ENCODE measurements around the gene IFT88.

GRCh38 chr13:20671789-20672188, 104.8 kb downstream of the IFT88 start:
- TF ChIP-seq REST (IDR thresholded peaks at IDR 0.05; ENCODE audit: borderline replicate concordance), result no peak
- no peak for TF ChIP-seq EZH2 (IDR thresholded peaks at IDR 0.05; ENCODE audit: borderline replicate concordance, insufficient read depth, low read length, poor library complexity, severe bottlenecking)
- no peak for TF ChIP-seq CTCF (IDR thresholded peaks at IDR 0.05; ENCODE audit: poor library complexity, severe bottlenecking)
- TF ChIP-seq POLR2AphosphoS5 (IDR thresholded peaks at IDR 0.05), result no peak
- TF ChIP-seq EP300 (conservative IDR thresholded peaks at IDR 0.05; ENCODE audit: poor library complexity, severe bottlenecking), result no peak
